MM.1S (cell line): ENCODE data around the gene S100A3.

ENCODE experiments used
- DNase-seq: peaks from one replicate; pipeline ENCODE4 v3.0.0-alpha.2; 2015
- H2AFZ ChIP-seq: fragments of 300-600 bp; sonication (generic); 2 replicates; pipeline ENCODE4 v1.6.0; 2016; ENCODE audit warnings: antibody characterized with exemption, low read length
- H3F3A ChIP-seq: fragments of 300-600 bp; sonication (generic); 2 replicates; pipeline ENCODE4 v1.6.1; 2016; ENCODE audit warnings: mild to moderate bottlenecking, antibody characterized with exemption, low read length, moderate library complexity, mixed read lengths; ENCODE audit not compliant: insufficient read depth
- H3K27ac ChIP-seq: fragments of 300-600 bp; sonication (generic); 2 replicates; pipeline ENCODE4 v1.5.1; 2016; ENCODE audit warnings: mild to moderate bottlenecking, low read length
- H3K27me3 ChIP-seq: fragments of 300-600 bp; sonication (generic); replicated peaks from 2 replicates; pipeline ENCODE4 v1.6.0; 2016; ENCODE audit warnings: low read length; ENCODE audit not compliant: insufficient read depth
- H3K36me3 ChIP-seq: fragments of 300-600 bp; sonication (generic); replicated peaks from 2 replicates; pipeline ENCODE4 v1.6.1; 2016; ENCODE audit warnings: mild to moderate bottlenecking, low read length, mixed read lengths; ENCODE audit not compliant: insufficient read depth
- H3K4me1 ChIP-seq: fragments of 300-600 bp; sonication (generic); 2 replicates; pipeline ENCODE4 v1.6.1; 2016; ENCODE audit warnings: low read length, mixed read lengths
- H3K4me2 ChIP-seq: fragments of 300-600 bp; sonication (generic); 2 replicates; pipeline ENCODE4 v1.6.0; 2016; ENCODE audit warnings: low read depth, low read length
- H3K4me3 ChIP-seq: fragments of 300-600 bp; sonication (generic); 2 replicates; pipeline ENCODE4 v1.5.1; 2016; ENCODE audit warnings: low read length, mixed read lengths
- H3K79me2 ChIP-seq: fragments of 300-600 bp; sonication (generic); 2 replicates; pipeline ENCODE4 v1.6.1; 2016; ENCODE audit warnings: mixed run types, low read length, mixed read lengths
- H3K9ac ChIP-seq: fragments of 300-600 bp; sonication (generic); 2 replicates; pipeline ENCODE4 v1.6.1; 2016; ENCODE audit warnings: low read length, mixed read lengths
- H3K9me2 ChIP-seq: fragments of 300-600 bp; sonication (generic); replicated peaks from 2 replicates; pipeline ENCODE4 v1.6.1; 2016; ENCODE audit warnings: mild to moderate bottlenecking, low read length, mixed read lengths; ENCODE audit not compliant: insufficient read depth
- H3K9me3 ChIP-seq: fragments of 300-600 bp; sonication (generic); replicated peaks from 2 replicates; pipeline ENCODE4 v1.6.1; 2016; ENCODE audit warnings: mild to moderate bottlenecking, low read length, mixed read lengths; ENCODE audit not compliant: insufficient read depth
- H4K20me1 ChIP-seq: fragments of 300-600 bp; sonication (generic); 2 replicates; pipeline ENCODE4 v1.6.1; 2016; ENCODE audit warnings: mild to moderate bottlenecking, low read length, moderate library complexity, mixed read lengths; ENCODE audit not compliant: insufficient read depth
- CTCF ChIP-seq: fragments of 300-600 bp; sonication (generic); IDR thresholded peaks from 2 replicates; pipeline ENCODE4 v1.5.1; 2016; ENCODE audit warnings: antibody characterized with exemption, low read length, mixed read lengths
- EZH2 ChIP-seq: fragments of 300-600 bp; sonication (generic); optimal IDR thresholded peaks from 2 replicates; pipeline ENCODE3; 2017; ENCODE audit warnings: low read depth, mild to moderate bottlenecking, antibody characterized with exemption, low read length, mixed read lengths
- EZH2phosphoT487 ChIP-seq: fragments of 300-600 bp; sonication (generic); IDR thresholded peaks from 2 replicates; pipeline ENCODE4 v1.6.1; 2018; ENCODE audit warnings: antibody characterized with exemption, low read length

S100A3 gene

GRCh38 chr1:153560771-153561465 lies 11.9 kb upstream of the S100A3 start:
- H3K4me1 ChIP-seq = no peaks in the 10 kb centered on the region
- no peak for DNase-seq
- no peaks in the 10 kb centered on the region for H3K9me3 ChIP-seq
- H3K9ac ChIP-seq = no peak overlapping the region
- no peak overlapping the region for H2AFZ ChIP-seq
- no peaks in the 10 kb centered on the region for H3K27me3 ChIP-seq
- no peaks in the 10 kb centered on the region for H3K79me2 ChIP-seq
- H3K27ac ChIP-seq = no peak overlapping the region
- no peak overlapping the region for H3K4me3 ChIP-seq
- no peak for TF ChIP-seq EZH2phosphoT487
- no peak for TF ChIP-seq EZH2
- TF ChIP-seq CTCF = no peak
- H3K4me2 ChIP-seq = no peak overlapping the region
- H3F3A ChIP-seq = no peaks in the 10 kb centered on the region
- H4K20me1 ChIP-seq = no peaks in the 10 kb centered on the region
- H3K9me2 ChIP-seq = no peaks in the 10 kb centered on the region
- no peaks in the 10 kb centered on the region for H3K36me3 ChIP-seq

GRCh38 chr1:153560241-153560640 lies 11.2 kb upstream of the S100A3 start:
- Histone ChIP-seq H3K36me3 (no peaks in the 10 kb centered on the region), H3F3A (no peaks in the 10 kb centered on the region), H3K4me1 (no peaks in the 10 kb centered on the region), H3K4me3 (no peak overlapping the region), H3K9me2 (no peaks in the 10 kb centered on the region), H2AFZ (no peak overlapping the region), H3K4me2 (no peak overlapping the region), H4K20me1 (no peaks in the 10 kb centered on the region), H3K79me2 (no peaks in the 10 kb centered on the region), H3K9ac (no peak overlapping the region), H3K27me3 (no peaks in the 10 kb centered on the region), H3K9me3 (no peaks in the 10 kb centered on the region), H3K27ac (no peak overlapping the region)
- TF ChIP-seq CTCF (no peak), EZH2 (no peak), EZH2phosphoT487 (no peak)
- DNase-seq = no peak

GRCh38 chr1:153557877-153558276 lies 8.8 kb upstream of the S100A3 start:
- no peak for TF ChIP-seq CTCF
- no peak for TF ChIP-seq EZH2phosphoT487
- no peak for TF ChIP-seq EZH2
- Histone ChIP-seq H3K27ac (no peak overlapping the region), H3K9me2 (no peaks in the 10 kb centered on the region), H3K4me1 (no peaks in the 10 kb centered on the region), H3F3A (no peaks in the 10 kb centered on the region), H3K4me2 (no peak overlapping the region), H3K9me3 (no peaks in the 10 kb centered on the region), H4K20me1 (no peaks in the 10 kb centered on the region), H3K27me3 (no peaks in the 10 kb centered on the region), H3K36me3 (no peaks in the 10 kb centered on the region), H3K9ac (no peak overlapping the region), H3K79me2 (no peaks in the 10 kb centered on the region), H3K4me3 (no peak overlapping the region), H2AFZ (no peak overlapping the region)
- no peak for DNase-seq
